GM12801 (cell line): Measurements from ENCODE around the gene NGLY1.

Experiments used
- TF ChIP-seq, protein P1 (sequence below): IDR thresholded peaks from one replicate; pipeline ENCODE4 v1.5.1; 2011; ENCODE audit warnings: control low read depth; ENCODE audit not compliant: insufficient read length; ENCODE audit errors: extremely low read depth

The NGLY1 gene

DNA sequence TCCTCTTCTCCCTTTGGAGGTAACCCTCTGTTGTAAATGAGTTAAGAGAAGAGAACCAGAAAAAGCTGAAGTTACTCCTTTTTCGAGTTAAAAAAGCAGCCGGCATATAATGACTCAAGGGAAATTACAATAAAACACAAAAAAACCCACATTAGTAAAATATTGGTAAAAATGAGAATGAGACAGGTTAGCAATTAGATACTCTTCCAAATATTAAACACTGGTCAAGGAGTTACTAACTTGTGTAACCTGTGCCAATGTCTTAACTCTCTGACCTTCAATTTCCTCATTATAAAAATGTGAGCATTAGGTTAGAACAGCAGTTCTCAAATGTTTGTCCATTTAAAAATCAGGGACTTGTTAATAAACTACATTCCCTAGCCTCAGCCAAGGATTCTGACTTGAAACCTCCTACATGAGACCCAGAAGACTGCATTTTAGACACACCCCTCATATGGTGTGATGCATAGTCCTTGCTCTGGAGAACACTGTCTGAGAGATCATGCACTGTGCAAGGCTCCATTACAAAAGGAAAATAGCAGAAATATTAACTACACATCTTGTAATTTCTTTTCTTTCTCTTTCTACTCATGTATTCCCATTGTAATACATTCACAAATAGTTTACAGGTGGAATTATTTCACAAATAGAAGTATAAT, 75.8 kb downstream of the NGLY1 start:
- TF ChIP-seq, protein P1, sequence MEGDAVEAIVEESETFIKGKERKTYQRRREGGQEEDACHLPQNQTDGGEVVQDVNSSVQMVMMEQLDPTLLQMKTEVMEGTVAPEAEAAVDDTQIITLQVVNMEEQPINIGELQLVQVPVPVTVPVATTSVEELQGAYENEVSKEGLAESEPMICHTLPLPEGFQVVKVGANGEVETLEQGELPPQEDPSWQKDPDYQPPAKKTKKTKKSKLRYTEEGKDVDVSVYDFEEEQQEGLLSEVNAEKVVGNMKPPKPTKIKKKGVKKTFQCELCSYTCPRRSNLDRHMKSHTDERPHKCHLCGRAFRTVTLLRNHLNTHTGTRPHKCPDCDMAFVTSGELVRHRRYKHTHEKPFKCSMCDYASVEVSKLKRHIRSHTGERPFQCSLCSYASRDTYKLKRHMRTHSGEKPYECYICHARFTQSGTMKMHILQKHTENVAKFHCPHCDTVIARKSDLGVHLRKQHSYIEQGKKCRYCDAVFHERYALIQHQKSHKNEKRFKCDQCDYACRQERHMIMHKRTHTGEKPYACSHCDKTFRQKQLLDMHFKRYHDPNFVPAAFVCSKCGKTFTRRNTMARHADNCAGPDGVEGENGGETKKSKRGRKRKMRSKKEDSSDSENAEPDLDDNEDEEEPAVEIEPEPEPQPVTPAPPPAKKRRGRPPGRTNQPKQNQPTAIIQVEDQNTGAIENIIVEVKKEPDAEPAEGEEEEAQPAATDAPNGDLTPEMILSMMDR, result no peak

DNA sequence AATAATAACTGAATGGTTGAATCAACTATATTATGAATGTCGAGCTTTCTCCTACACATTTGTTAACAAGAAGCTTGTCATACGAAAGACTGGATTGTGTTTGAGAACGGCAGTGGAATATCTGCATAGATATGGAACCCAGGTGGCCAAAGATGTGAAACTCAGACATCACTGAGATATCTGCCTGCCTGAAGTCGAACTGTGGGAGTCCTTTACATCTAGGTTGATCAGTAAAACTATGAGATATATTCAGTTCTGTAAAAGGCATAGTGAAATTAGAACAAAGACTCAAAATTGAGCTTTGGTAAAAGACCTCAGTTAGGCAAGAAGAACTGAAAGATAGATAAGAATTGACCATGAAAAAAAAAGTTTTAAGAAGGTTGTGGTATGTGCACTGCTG, 77.0 kb downstream of the NGLY1 start:
- TF ChIP-seq, protein P1, result no peak

- TF ChIP-seq, protein P1, result no peak
These were observed 85.7 kb downstream of the NGLY1 start for GRCh38 chr3:25697553-25697952.

DNA sequence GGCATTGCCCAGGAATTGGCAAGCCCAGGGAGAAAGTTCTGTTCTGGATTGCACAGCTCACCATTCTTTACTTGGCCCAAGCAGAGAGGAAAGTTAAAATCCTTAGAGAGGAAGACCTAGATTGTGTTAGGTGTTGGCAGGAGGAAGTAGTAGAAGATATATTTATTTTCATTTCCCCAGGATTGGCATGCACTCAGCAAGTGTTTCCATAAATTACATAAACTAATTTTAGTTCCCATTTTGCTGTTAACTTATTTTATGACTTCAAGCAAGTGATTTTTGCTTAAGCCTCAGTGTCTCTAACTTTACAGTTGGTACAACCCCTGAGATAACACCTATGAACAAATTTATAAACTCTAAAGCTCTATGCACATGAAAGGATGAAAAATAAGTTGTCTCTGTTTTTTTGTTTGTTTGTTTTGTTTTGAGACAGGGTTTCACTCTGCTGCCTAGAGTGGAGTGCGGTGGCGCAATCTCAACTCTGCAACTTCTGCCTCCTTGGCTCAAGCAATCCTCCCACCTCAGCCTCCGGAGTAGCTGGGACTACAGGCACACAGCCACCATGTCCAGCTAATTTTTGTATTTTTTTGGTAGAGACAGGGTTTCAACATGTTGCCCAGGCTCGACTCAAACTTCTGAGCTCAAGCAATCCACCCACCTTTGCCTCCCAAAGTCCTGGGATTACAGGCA, 87.4 kb downstream of the NGLY1 start:
- TF ChIP-seq, protein P1, result no peak

GRCh38 chr3:25693238-25693637, 90.0 kb downstream of the NGLY1 start:
- TF ChIP-seq, protein P1, result no peak

- TF ChIP-seq, protein P1, result no peak
These were observed 90.9 kb downstream of the NGLY1 start for GRCh38 chr3:25692341-25692740.

DNA sequence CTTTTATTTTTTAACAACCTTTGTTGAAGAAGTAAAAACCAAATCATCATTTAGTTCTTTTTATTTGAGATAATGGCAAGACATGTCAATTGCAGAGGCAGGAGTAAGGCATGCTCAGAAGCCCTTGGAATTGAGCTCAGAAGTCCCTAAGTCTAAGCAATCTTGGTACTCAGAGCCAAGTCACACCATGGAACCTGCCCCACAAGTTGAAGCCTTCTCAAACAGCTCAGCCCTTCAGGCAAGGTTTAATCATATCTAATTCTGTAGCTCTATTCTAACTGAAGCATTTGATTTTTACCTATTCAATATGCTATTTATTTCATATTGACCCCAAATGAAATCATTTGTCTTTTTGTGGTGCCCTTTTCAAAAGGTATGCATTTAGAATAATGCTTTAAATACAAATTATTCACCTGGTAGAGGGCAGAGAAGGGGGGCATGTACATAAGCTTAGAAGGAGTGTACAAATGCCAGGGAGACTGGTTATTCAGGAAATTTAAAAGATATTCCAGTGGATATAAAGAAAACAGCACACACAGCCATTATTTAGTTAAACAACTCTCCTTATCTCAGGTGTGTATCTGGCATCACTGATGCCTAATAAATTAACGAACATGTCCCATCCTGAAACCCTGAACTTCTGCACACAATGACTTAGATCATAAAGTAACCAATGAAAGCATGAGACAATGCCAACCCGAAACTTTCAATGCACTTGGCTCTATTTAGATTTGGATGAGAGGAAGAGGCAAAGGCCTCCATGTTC, 92.3 kb downstream of the NGLY1 start:
- TF ChIP-seq, protein P1, result no peak
